BJ (cell line): ENCODE results near the gene NPPA. TPM values are rescaled to one million over a fixed set of nuclear protein-coding genes. Genes with fewer than 3 reads are reported as not detected.

Experiments used
- CTCF ChIA-PET: fragments of 350-600 bp; formaldehyde crosslinking; extraction: SDS; loops from one replicate; lab custom pipeline; 2021; ENCODE audit warnings: antibody characterized with exemption, inconsistent platforms; lab: Yijun Ruan, JAX
- POLR2A ChIA-PET: fragments of 300-600 bp; sonication (Branson Sonifier 250); formaldehyde crosslinking; extraction: SDS; loops from one replicate; lab custom pipeline; 2021; ENCODE audit warnings: antibody characterized with exemption; lab: Charles Lee
- DNase-seq: peaks from one replicate; pipeline ENCODE4 v3.0.0-alpha.2; 2011; ENCODE audit warnings: low read depth
- H3K27me3 ChIP-seq: 2 replicates; pipeline ENCODE4 v1.6.0; 2011; ENCODE audit warnings: low read length; ENCODE audit not compliant: control insufficient read depth, insufficient read depth
- H3K36me3 ChIP-seq: 2 replicates; pipeline ENCODE4 v1.5.1; 2011; ENCODE audit warnings: low read length; ENCODE audit not compliant: control insufficient read depth, insufficient read depth
- H3K4me3 ChIP-seq: 2 replicates; pipeline ENCODE4 v1.5.1; 2011; ENCODE audit warnings: low read depth, mild to moderate bottlenecking, control low read depth, low read length
- polyA plus RNA-seq: library from polyadenylated mRNA; depleted of rRNA; stranded (reverse); fragments of >200 nt; gene quantifications from 2 replicates; pipeline ENCODE4 v1.2.3, GENCODE V29; 2011
- TF ChIP-seq, protein P1 (sequence below): IDR thresholded peaks from 2 replicates; pipeline ENCODE4 v1.5.1; 2011; ENCODE audit warnings: low read depth, mild to moderate bottlenecking, control low read depth, inconsistent platforms, low read length, moderate library complexity; ENCODE audit not compliant: insufficient read depth

NPPA gene
- polyA plus RNA-seq, 1 experiment: not detected

GRCh38 chr1:11879311-11880180 is 32.0 kb upstream of the NPPA start:
- ChIA-PET CTCF (interaction anchor here (1.2 to 1.5 kb wide), 2 partner anchors 13 to 14 kb away, joined by 4 to 6 read pairs; no protein-coding TSS in a partner anchor), POLR2A (no interaction called here)
- Histone ChIP-seq H3K27me3 (peaks cover 2% of the 10 kb centered on the region; the same call in 1 of the 2 replicates), H3K4me3 (no peak overlapping the region), H3K36me3 (no peaks in the 10 kb centered on the region)
- TF ChIP-seq, protein P1, sequence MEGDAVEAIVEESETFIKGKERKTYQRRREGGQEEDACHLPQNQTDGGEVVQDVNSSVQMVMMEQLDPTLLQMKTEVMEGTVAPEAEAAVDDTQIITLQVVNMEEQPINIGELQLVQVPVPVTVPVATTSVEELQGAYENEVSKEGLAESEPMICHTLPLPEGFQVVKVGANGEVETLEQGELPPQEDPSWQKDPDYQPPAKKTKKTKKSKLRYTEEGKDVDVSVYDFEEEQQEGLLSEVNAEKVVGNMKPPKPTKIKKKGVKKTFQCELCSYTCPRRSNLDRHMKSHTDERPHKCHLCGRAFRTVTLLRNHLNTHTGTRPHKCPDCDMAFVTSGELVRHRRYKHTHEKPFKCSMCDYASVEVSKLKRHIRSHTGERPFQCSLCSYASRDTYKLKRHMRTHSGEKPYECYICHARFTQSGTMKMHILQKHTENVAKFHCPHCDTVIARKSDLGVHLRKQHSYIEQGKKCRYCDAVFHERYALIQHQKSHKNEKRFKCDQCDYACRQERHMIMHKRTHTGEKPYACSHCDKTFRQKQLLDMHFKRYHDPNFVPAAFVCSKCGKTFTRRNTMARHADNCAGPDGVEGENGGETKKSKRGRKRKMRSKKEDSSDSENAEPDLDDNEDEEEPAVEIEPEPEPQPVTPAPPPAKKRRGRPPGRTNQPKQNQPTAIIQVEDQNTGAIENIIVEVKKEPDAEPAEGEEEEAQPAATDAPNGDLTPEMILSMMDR: no peak
- no peak for DNase-seq

- DNase-seq: no peak
- Histone ChIP-seq H3K27me3 (peaks cover 4% of the 10 kb centered on the region; the same call in 1 of the 2 replicates), H3K4me3 (no peak overlapping the region), H3K36me3 (no peaks in the 10 kb centered on the region)
- TF ChIP-seq, protein P1: no peak
- ChIA-PET CTCF (interaction anchor here (1.5 kb wide), 1 partner anchor 14 kb away, joined by 6 read pairs; no protein-coding TSS in a partner anchor), POLR2A (no interaction called here)
Observed at GRCh38 chr1:11878891-11879190, 31.3 kb upstream of the NPPA start.

GRCh38 chr1:11878081-11878890 is 30.7 kb upstream of the NPPA start:
- DNase-seq: no peak

GRCh38 chr1:11877074-11877473 is 29.5 kb upstream of the NPPA start:
- CTCF ChIA-PET: interaction anchor here (0.6 to 1.0 kb wide), 2 partner anchors 16 to 29 kb away, joined by 3 read pairs; no protein-coding TSS in a partner anchor
- DNase-seq: no peak
- no peak overlapping the region for H3K4me3 ChIP-seq
- no peaks in the 10 kb centered on the region for H3K36me3 ChIP-seq
- POLR2A ChIA-PET: no interaction called here
- H3K27me3 ChIP-seq: peaks cover 7% of the 10 kb centered on the region; the same call in 1 of the 2 replicates
- TF ChIP-seq, protein P1: no peak

More at GRCh38 chr1:11878081-11878890, 30.7 kb upstream of the NPPA start:
- CTCF ChIA-PET: interaction anchor here (1.0 to 1.5 kb wide), 2 partner anchors 14 kb away, joined by 3 to 6 read pairs; no protein-coding TSS in a partner anchor
- no peaks in the 10 kb centered on the region for H3K36me3 ChIP-seq
- peaks cover 4% of the 10 kb centered on the region; the same call in 1 of the 2 replicates for H3K27me3 ChIP-seq
- POLR2A ChIA-PET: no interaction called here
- no peak overlapping the region for H3K4me3 ChIP-seq
- TF ChIP-seq, protein P1: no peak
